T-cell (primary cell): Measurements from ENCODE around the gene PCNX3. TPM values are rescaled to one million over a fixed set of nuclear protein-coding genes. Genes with fewer than 3 reads are reported as not detected.
"Not testable (repeated sequence)": the region's sequence is repeated elsewhere in the genome, so short reads cannot be mapped to it uniquely, and the experiment has no call there.

Source experiments
- ATAC-seq, 4 experiments: fragments of 200-7000 bp in 3 of 4; fragments of 150-1000 bp in 1 of 4; cut with Tn5 transposase; replicated peaks in 1 of 4; 1 replicate in 3 of 4; 2 replicates in 1 of 4; pipeline ENCODE4 v1.10.0; 2021; ENCODE audit warnings: moderate library complexity in 3 of 4, mild to moderate bottlenecking in 2 of 4, moderate number of reproducible peaks in 1 of 4
- CTCF ChIA-PET, 2 donors: fragments of 300-600 bp; sonication (Branson Sonifier 250); formaldehyde crosslinking; loops; one replicate each; lab custom pipeline; 2022; ENCODE audit warnings: antibody characterized with exemption in 2 of 2; lab: Charles Lee
- POLR2A ChIA-PET, 2 donors: fragments of 300-600 bp; sonication (Branson Sonifier 250); formaldehyde crosslinking; loops; one replicate each; lab custom pipeline; 2022; ENCODE audit warnings: antibody characterized with exemption in 2 of 2; lab: Charles Lee
- DNase-seq, 35 experiments: peaks; one replicate each; pipeline versions ENCODE4 v3.0.0 to v3.0.0-alpha.2; 2013 to 2023
- H3K27ac ChIP-seq: one replicate; pipeline ENCODE4 v1.5.1; 2013; ENCODE audit warnings: low read length
- H3K27me3 ChIP-seq, 2 experiments: replicated peaks in 1 of 2; 1 replicate in 1 of 2; 2 replicates in 1 of 2; pipeline versions ENCODE4 v1.6.1 to v1.7.0; 2013; ENCODE audit warnings: low read length in 1 of 2, mixed read lengths in 1 of 2; ENCODE audit not compliant: control insufficient read depth in 2 of 2, insufficient read depth in 2 of 2; ENCODE audit errors: extremely low read depth in 1 of 2
- H3K36me3 ChIP-seq, 2 donors: 1 replicate in 1 of 2; 2 replicates in 1 of 2; pipeline versions ENCODE4 v1.6.1 to v1.7.0; 2013; ENCODE audit warnings: low read length in 1 of 2; ENCODE audit not compliant: control insufficient read depth in 2 of 2, insufficient read depth in 1 of 2; ENCODE audit errors: extremely low read depth in 1 of 2
- H3K4me1 ChIP-seq, 2 experiments: 1 replicate in 1 of 2; 2 replicates in 1 of 2; pipeline versions ENCODE4 v1.6.1 to v1.7.0; 2013; ENCODE audit warnings: low read length in 2 of 2, mixed read lengths in 1 of 2; ENCODE audit not compliant: insufficient read depth in 2 of 2, control insufficient read depth in 1 of 2; ENCODE audit errors: extremely low read depth in 1 of 2
- H3K4me3 ChIP-seq, 2 donors: 1 replicate in 1 of 2; 2 replicates in 1 of 2; pipeline versions ENCODE4 v1.5.1 to v1.7.0; 2013; ENCODE audit warnings: mild to moderate bottlenecking in 2 of 2, low read length in 1 of 2, moderate library complexity in 1 of 2; ENCODE audit not compliant: control insufficient read depth in 1 of 2; ENCODE audit errors: extremely low read depth in 1 of 2
- H3K9me3 ChIP-seq: 2 replicates; pipeline ENCODE4 v1.7.0; 2013
- H3K27ac Mint-ChIP-seq, 2 donors: one replicate each; pipeline ENCODE4 v1.8.0; 2020 to 2021; ENCODE audit warnings: mild to moderate bottlenecking in 2 of 2, mixed read lengths in 2 of 2
- H3K27me3 Mint-ChIP-seq, 2 donors: one replicate each; pipeline ENCODE4 v1.8.0; 2021 to 2022; ENCODE audit warnings: mixed read lengths in 2 of 2
- H3K36me3 Mint-ChIP-seq: one replicate; pipeline ENCODE4 v1.8.0; 2021; ENCODE audit warnings: mixed read lengths
- H3K4me1 Mint-ChIP-seq, 3 donors: one replicate each; pipeline ENCODE4 v1.8.0; 2020 to 2022; ENCODE audit warnings: mixed read lengths in 3 of 3, mild to moderate bottlenecking in 1 of 3
- H3K4me3 Mint-ChIP-seq, 3 donors: one replicate each; pipeline ENCODE4 v1.8.0; 2020 to 2022; ENCODE audit warnings: mild to moderate bottlenecking in 3 of 3, mixed read lengths in 3 of 3, moderate library complexity in 3 of 3
- H3K9me3 Mint-ChIP-seq, 3 donors: one replicate each; pipeline ENCODE4 v1.8.0; 2020 to 2022; ENCODE audit warnings: mixed read lengths in 3 of 3
- WGBS: methylation state at CpG from one replicate; pipeline ENCODE4 v1.1.5; 2013; ENCODE audit warnings: missing lambda C conversion rate; ENCODE audit not compliant: insufficient coverage; 5-methylcytosine and 5-hydroxymethylcytosine counted together
- total RNA-seq, 35 experiments: library from RNA in 6 of 35; stranded (reverse) in 6 of 35; fragments of 120-200 nt in 1 of 35; gene quantifications; one replicate each; pipeline versions ENCODE4 v1.2.1 to v1.2.4 and lab custom pipeline; 2013 to 2026

The PCNX3 gene
- total RNA-seq, 5 donors from 2014 or later (not counting 1 experiment from before 2014, with no cell fraction given), result 54.2 to 74.7 (median 66.8) TPM

DNA sequence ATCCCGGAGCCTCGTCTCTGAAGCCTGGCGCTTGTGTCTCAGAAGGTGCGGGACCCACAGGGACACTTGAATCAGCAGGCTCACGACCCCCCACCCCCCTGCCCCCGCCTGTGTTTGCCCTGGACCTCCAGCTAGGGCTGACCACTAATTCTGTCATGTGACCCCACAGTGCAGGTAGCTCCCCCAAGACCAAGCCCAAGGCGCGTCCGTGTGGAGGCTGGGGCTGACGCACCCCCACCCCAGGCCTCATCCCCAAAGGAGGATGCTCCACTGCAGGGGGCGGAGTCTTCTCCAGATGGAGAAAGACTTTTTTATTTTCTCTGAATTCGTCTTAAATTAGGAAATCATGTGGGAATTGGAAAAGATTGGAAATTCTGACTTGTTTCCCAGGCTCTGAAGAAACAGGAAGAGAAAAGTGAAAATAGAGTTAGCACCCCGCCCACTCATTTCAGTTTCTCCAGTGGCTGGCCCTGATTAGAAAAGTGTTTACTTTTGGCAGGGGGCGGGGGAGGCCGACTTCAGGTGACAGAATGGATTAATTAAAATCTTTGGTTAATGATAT lies 48.1 kb downstream of the PCNX3 start:
- 0% methylated on average over 5 of the region's 15 CpGs for WGBS
- Mint-ChIP-seq H3K4me3 (peak overlapping the region; percentile 86 to 87 (median 87)), H3K36me3 (peaks cover 18% of the 10 kb centered on the region), H3K27ac (peak overlapping the region; percentile 94), H3K27me3 (no peaks in the 10 kb centered on the region), H3K9me3 (no peaks in the 10 kb centered on the region), H3K4me1 (peaks cover 29 to 37% (median 32%) of the 10 kb centered on the region in 3 donors)
- peak; percentile 7 to 15 (median 14) for ATAC-seq
- Histone ChIP-seq H3K9me3 (no peaks in the 10 kb centered on the region), H3K4me1 (peaks cover 6 to 53% of the 10 kb centered on the region in 2 experiments), H3K4me3 (peak overlapping the region; percentile 67 to 97), H3K27me3 (no peaks in the 10 kb centered on the region), H3K36me3 (peaks cover 6 to 34% of the 10 kb centered on the region in 2 donors), H3K27ac (peak overlapping the region; percentile 94)
- DNase-seq, result peak in 5 of 35 experiments; percentile 24 to 67 (median 36)
- CTCF ChIA-PET, result interaction anchor here (0.5 to 1.4 kb wide), 5 partner anchors 11 to 314 kb away, joined by 3 to 9 read pairs (median 4); partner anchors contain the start of gene PCNX3 (in 1 of the 2)
- POLR2A ChIA-PET, result interaction anchor here (1.1 to 1.6 kb wide), 2 partner anchors 11 to 14 kb away, joined by 3 to 5 read pairs; no protein-coding TSS in a partner anchor

DNA sequence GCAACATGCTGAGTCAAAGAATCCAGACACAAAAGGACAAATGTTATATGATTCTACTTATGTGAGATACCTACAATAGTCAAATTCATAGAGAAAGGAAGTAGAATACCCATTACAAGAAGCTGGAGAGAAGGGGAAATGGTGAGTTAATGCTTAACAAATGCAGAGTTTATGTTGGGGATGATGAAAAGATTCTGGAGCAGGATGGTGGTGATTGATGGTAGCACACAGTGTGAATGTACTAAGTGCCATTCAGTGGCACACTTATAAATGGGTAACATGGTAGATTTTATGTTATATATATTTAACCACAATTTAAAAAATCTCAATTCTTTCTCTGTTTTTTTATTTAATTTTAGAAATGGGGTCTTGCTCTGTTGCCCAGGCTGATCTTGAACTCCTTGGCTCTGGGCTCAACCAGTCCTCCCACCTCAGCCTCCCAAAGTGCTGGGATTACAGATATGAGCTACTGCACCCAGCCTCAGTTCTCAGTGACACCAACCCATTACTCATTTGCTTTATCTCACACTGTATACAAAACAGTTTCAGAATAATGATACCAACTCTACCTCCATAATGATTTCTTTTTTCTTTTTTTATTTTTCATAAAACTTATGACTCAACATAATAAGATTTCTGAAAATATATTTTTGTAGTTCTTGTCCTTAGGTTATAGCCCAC lies 56.7 kb downstream of the PCNX3 start:
- Mint-ChIP-seq H3K4me3 (no peak overlapping the region), H3K36me3 (no peaks in the 10 kb centered on the region), H3K27ac (no peak overlapping the region), H3K9me3 (no peaks in the 10 kb centered on the region), H3K27me3 (no peaks in the 10 kb centered on the region), H3K4me1 (no peaks in the 10 kb centered on the region)
- DNase-seq (no peak), ATAC-seq (no peak)
- CTCF ChIA-PET, result no interaction called here
- Histone ChIP-seq H3K4me3 (no peak overlapping the region), H3K9me3 (no peaks in the 10 kb centered on the region), H3K27me3 (no peaks in the 10 kb centered on the region), H3K36me3 (no peaks in the 10 kb centered on the region), H3K4me1 (no peaks in the 10 kb centered on the region), H3K27ac (no peak overlapping the region)
- POLR2A ChIA-PET, result no interaction called here

DNA sequence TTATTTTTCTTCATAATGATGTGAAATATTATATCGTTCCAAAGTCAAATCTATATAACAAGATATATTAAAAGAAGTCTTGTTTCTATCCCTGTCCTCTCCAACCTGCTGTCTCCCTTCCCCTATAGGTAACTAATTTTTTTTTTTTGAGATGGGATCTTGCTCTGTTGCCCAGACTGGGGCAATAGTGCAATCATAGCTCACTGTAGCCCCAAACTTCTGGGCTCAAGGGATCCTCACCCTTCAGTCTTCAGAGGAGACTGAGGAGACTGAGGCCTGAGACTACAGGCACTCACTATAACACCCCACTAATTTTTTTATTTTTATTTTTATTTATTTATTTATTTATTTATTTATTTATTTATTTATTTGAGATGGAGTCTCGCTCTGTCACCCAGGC lies 57.4 kb downstream of the PCNX3 start:
- H3K4me1 ChIP-seq, result no peaks in the 10 kb centered on the region
- no peak overlapping the region for H3K27ac Mint-ChIP-seq
- H3K4me3 Mint-ChIP-seq, result no peak overlapping the region
- H3K9me3 ChIP-seq, result no peaks in the 10 kb centered on the region
- no peaks in the 10 kb centered on the region for H3K27me3 Mint-ChIP-seq
- no peaks in the 10 kb centered on the region for H3K4me1 Mint-ChIP-seq
- POLR2A ChIA-PET, result no interaction called here
- no peaks in the 10 kb centered on the region for H3K27me3 ChIP-seq
- no peak overlapping the region for H3K4me3 ChIP-seq
- no peaks in the 10 kb centered on the region for H3K9me3 Mint-ChIP-seq
- DNase-seq (no peak), ATAC-seq (no peak)
- no peaks in the 10 kb centered on the region for H3K36me3 ChIP-seq
- H3K27ac ChIP-seq, result no peak overlapping the region
- H3K36me3 Mint-ChIP-seq, result no peaks in the 10 kb centered on the region
- CTCF ChIA-PET, result interaction anchor here in 1 of 2 donors (0.5 to 0.7 kb wide), 2 partner anchors 266 to 844 kb away, joined by 3 read pairs; no protein-coding TSS in a partner anchor
- no CpG with 5 or more reads among the region's 2 CpGs for WGBS

DNA sequence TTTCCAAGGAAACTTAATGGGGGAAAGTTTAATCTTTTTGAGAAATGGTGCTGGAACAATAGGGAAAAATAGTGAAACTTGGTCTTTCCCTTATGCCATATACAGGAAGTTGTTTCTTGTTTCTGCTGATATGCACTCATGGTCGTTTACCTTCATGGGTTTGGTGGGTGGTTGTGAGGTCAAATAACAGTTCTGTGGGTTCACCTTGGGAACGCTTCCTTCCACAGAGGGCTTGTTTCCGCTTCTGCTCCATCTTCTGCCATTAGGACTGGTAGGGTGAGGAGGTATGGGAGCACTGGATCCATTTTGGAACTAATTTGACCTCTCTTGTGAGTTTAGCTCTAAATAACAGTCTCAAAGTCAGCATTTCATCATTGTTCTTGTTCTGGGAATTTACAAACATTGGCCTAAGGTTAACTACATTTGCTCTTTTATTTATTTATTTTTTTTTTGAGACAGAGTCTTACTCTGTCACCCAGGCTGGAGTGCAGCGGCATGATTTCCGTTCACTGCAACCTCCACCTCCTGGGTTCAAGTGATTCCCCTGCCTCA lies 64.7 kb downstream of the PCNX3 start:
- Histone ChIP-seq H3K4me1 (no peaks in the 10 kb centered on the region), H3K9me3 (no peaks in the 10 kb centered on the region), H3K36me3 (no peaks in the 10 kb centered on the region), H3K27ac (no peak overlapping the region), H3K4me3 (no peak overlapping the region), H3K27me3 (no peaks in the 10 kb centered on the region)
- Mint-ChIP-seq H3K27ac (no peak overlapping the region), H3K4me1 (no peaks in the 10 kb centered on the region), H3K27me3 (peaks cover 0 to 1% of the 10 kb centered on the region in 2 donors), H3K36me3 (no peaks in the 10 kb centered on the region), H3K9me3 (no peaks in the 10 kb centered on the region), H3K4me3 (no peak overlapping the region)
- ChIA-PET POLR2A (no interaction called here), CTCF (interaction anchor here in 1 of 2 donors (0.7 kb wide), 1 partner anchor 353 kb away, joined by 3 read pairs; no protein-coding TSS in a partner anchor)
- ATAC-seq, result no peak
- no peak for DNase-seq
- WGBS, result 75% methylated on average over 3 of the region's 5 CpGs

DNA sequence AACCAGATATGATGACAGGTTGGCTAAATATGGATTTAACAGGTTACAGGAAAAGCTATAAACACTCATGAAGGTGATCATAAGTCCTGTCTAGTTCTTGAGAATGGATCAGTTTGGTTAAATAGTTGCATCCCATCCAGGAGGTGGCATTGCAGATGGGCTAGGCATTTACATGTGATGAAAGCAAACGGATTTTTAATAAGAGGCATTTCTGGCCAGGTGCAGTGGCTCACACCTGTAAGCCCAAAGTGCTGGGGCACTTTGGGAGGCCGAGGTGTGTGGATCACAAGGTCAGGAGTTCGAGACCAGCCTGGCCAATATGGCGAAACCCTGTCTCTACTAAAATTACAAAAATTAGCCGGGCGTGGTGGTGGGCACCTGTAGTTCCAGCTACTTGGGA lies 67.9 kb downstream of the PCNX3 start:
- POLR2A ChIA-PET, H3K36me3 Mint-ChIP-seq, H3K9me3 Mint-ChIP-seq: not testable (repeated sequence)

DNA sequence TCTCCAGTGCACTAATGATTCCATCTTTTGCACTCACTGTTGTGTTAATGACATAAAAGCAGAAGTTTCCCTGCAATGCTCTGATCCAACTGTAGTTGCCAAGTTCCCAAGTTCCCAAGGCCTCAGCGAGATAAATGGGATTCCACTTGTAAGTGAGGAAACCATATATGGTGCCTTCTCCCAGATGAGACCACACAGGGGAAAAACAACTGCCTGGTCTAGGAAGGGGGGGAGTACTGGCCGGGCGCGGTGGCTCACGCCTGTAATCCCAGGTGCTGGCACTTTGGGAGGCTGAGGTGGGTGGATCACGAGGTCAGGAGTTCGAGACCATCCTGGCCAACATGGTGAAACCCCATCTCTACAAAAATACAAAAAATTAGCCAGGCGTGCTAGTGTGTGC lies 70.4 kb downstream of the PCNX3 start:
- H3K4me3 Mint-ChIP-seq, result no peak overlapping the region

More for the DNA sequence above, 67.9 kb downstream of the PCNX3 start:
- DNase-seq, H3K27ac Mint-ChIP-seq, ATAC-seq, H3K9me3 ChIP-seq, H3K4me3 ChIP-seq, H3K27me3 Mint-ChIP-seq, H3K27ac ChIP-seq, H3K36me3 ChIP-seq, CTCF ChIA-PET, H3K4me3 Mint-ChIP-seq, H3K4me1 Mint-ChIP-seq, H3K27me3 ChIP-seq, H3K4me1 ChIP-seq: not testable (repeated sequence)
- 43% methylated on average over 1 of the region's 6 CpGs for WGBS

More for the DNA sequence above, 70.4 kb downstream of the PCNX3 start:
- ChIA-PET CTCF (interaction anchor here in 1 of 2 donors (0.6 kb wide), 1 partner anchor 16 kb away, joined by 3 read pairs; no protein-coding TSS in a partner anchor), POLR2A (no interaction called here)
- no peaks in the 10 kb centered on the region for H3K36me3 ChIP-seq
- Mint-ChIP-seq H3K4me1 (no peaks in the 10 kb centered on the region), H3K27ac (no peak overlapping the region), H3K27me3 (peaks cover 0 to 1% of the 10 kb centered on the region in 2 donors), H3K9me3 (no peaks in the 10 kb centered on the region), H3K36me3 (no peaks in the 10 kb centered on the region)
- 80% methylated on average over 2 of the region's 8 CpGs for whole genome bisulfite sequencing
- no peak for ATAC-seq
- no peaks in the 10 kb centered on the region for H3K4me1 ChIP-seq
- H3K9me3 ChIP-seq, result no peaks in the 10 kb centered on the region
- no peaks in the 10 kb centered on the region for H3K27me3 ChIP-seq
- H3K4me3 ChIP-seq, result no peak overlapping the region
- DNase-seq, result no peak
- H3K27ac ChIP-seq, result no peak overlapping the region
